IMR-90 (cell line): ENCODE results near the gene PRKAR1B. TPM values are rescaled to one million over a fixed set of nuclear protein-coding genes. Genes with fewer than 3 reads are reported as not detected.

Experiments used
- ATAC-seq: fragments of 200-7000 bp; cut with Tn5 transposase; 2 replicates; pipeline ENCODE4 v1.9.1; 2020; ENCODE audit warnings: low read depth, mild to moderate bottlenecking, moderate library complexity
- BruUV-seq: library from RNA; stranded (reverse); fragments of 400-500 nt; replicated peaks from 2 replicates; lab custom pipeline; 2021; lab: Mats Ljungman, UMichigan
- CTCF ChIA-PET: fragments of 300-600 bp; formaldehyde crosslinking; extraction: SDS; loops from one replicate; lab custom pipeline; 2021; ENCODE audit warnings: antibody characterized with exemption; lab: Yijun Ruan, JAX
- POLR2A ChIA-PET: fragments of 300-600 bp; sonication (Branson Sonifier 250); formaldehyde crosslinking; loops from one replicate; lab custom pipeline; 2022; ENCODE audit warnings: antibody characterized with exemption; ENCODE audit not compliant: unreplicated experiment; lab: Charles Lee
- DNase-seq: peaks from one replicate; pipeline ENCODE4 v3.0.0; 2013
- H2AFZ ChIP-seq: replicated peaks from 2 replicates; pipeline ENCODE3; 2013; ENCODE audit warnings: low read length, mild to moderate bottlenecking; ENCODE audit not compliant: poor library complexity
- H2AK5ac ChIP-seq: 2 replicates; pipeline ENCODE4 v1.6.1; 2013; ENCODE audit warnings: low read depth, low read length, inconsistent platforms
- H2AK9ac ChIP-seq: replicated peaks from 2 replicates; pipeline ENCODE3; 2013; ENCODE audit warnings: mild to moderate bottlenecking, low read depth, low read length, moderate library complexity; ENCODE audit not compliant: poor library complexity
- H2BK120ac ChIP-seq: 2 replicates; pipeline ENCODE4 v1.6.1; 2013; ENCODE audit warnings: low read depth, low read length, inconsistent platforms
- H2BK15ac ChIP-seq: 3 replicates; pipeline ENCODE4 v1.6.1; 2013; ENCODE audit warnings: low read depth, low read length, inconsistent platforms
- H2BK20ac ChIP-seq: 2 replicates; pipeline ENCODE4 v1.6.1; 2013; ENCODE audit warnings: low read depth, mild to moderate bottlenecking, inconsistent platforms, low read length, moderate library complexity
- H2BK5ac ChIP-seq: 2 replicates; pipeline ENCODE4 v1.6.1; 2013; ENCODE audit warnings: mild to moderate bottlenecking, low read depth, low read length, inconsistent platforms; ENCODE audit not compliant: poor library complexity, severe bottlenecking
- H3K14ac ChIP-seq: replicated peaks from 2 replicates; pipeline ENCODE4 v1.6.1; 2013; ENCODE audit warnings: low read depth, low read length, inconsistent platforms
- H3K18ac ChIP-seq: 2 replicates; pipeline ENCODE4 v1.6.1; 2013; ENCODE audit warnings: low read depth, low read length, control low read depth
- H3K23ac ChIP-seq: 2 replicates; pipeline ENCODE4 v1.6.1; 2013; ENCODE audit warnings: low read depth, low read length, inconsistent platforms
- H3K27ac ChIP-seq: 2 replicates; pipeline ENCODE4 v1.5.1; 2013; ENCODE audit warnings: mild to moderate bottlenecking, control low read depth, low read length; ENCODE audit not compliant: insufficient read depth
- H3K27me3 ChIP-seq: 2 replicates; pipeline ENCODE4 v1.6.1; 2013; ENCODE audit warnings: low read length; ENCODE audit not compliant: control insufficient read depth, insufficient read depth
- H3K36me3 ChIP-seq: 2 replicates; pipeline ENCODE4 v1.6.1; 2013; ENCODE audit warnings: low read length, mixed read lengths; ENCODE audit not compliant: control insufficient read depth, insufficient read depth
- H3K4ac ChIP-seq: 2 replicates; pipeline ENCODE4 v1.6.1; 2013; ENCODE audit warnings: low read depth, low read length, inconsistent platforms
- H3K4me1 ChIP-seq: 2 replicates; pipeline ENCODE4 v1.6.1; 2013; ENCODE audit warnings: low read length, mixed read lengths; ENCODE audit not compliant: control insufficient read depth, insufficient read depth
- H3K4me2 ChIP-seq: 2 replicates; pipeline ENCODE4 v1.6.1; 2013; ENCODE audit warnings: low read depth, mild to moderate bottlenecking, control low read depth, low read length, moderate library complexity
- H3K4me3 ChIP-seq: 2 replicates; pipeline ENCODE4 v1.5.1; 2013; ENCODE audit warnings: low read depth, mild to moderate bottlenecking, control low read depth, low read length, moderate library complexity; ENCODE audit not compliant: insufficient read depth
- H3K56ac ChIP-seq: 2 replicates; pipeline ENCODE4 v1.6.1; 2013; ENCODE audit warnings: low read length, inconsistent platforms; ENCODE audit not compliant: insufficient read depth; ENCODE audit errors: extremely low read depth
- H3K79me1 ChIP-seq, 2 experiments: 2 replicates each; pipeline ENCODE4 v1.6.1; 2013; ENCODE audit warnings: low read length in 2 of 2, inconsistent platforms in 1 of 2, low read depth in 1 of 2
- H3K9ac ChIP-seq: 2 replicates; pipeline ENCODE4 v1.6.1; 2013; ENCODE audit warnings: low read depth, low read length, control low read depth
- H3K9me1 ChIP-seq: 2 replicates; pipeline ENCODE4 v1.6.1; 2013; ENCODE audit warnings: low read length, inconsistent platforms; ENCODE audit not compliant: insufficient read depth
- H3K9me3 ChIP-seq: 2 replicates; pipeline ENCODE4 v1.6.1; 2013; ENCODE audit warnings: low read length; ENCODE audit not compliant: control insufficient read depth, insufficient read depth
- H4K20me1 ChIP-seq: 2 replicates; pipeline ENCODE4 v1.6.1; 2013; ENCODE audit warnings: low read length, inconsistent platforms; ENCODE audit not compliant: insufficient read depth
- H4K5ac ChIP-seq: 2 replicates; pipeline ENCODE4 v1.6.1; 2013; ENCODE audit warnings: mild to moderate bottlenecking, low read depth, low read length, control low read depth
- H4K8ac ChIP-seq, 2 experiments: 2 replicates each; pipeline ENCODE4 v1.6.1; 2013; ENCODE audit warnings: low read depth in 2 of 2, low read length in 2 of 2, control low read depth in 1 of 2, inconsistent platforms in 1 of 2
- H4K91ac ChIP-seq: 2 replicates; pipeline ENCODE4 v1.6.1; 2013; ENCODE audit warnings: low read depth, low read length, inconsistent platforms; ENCODE audit not compliant: insufficient read depth
- CEBPB ChIP-seq: IDR thresholded peaks from 2 replicates; pipeline ENCODE4 v1.6.1; 2012; ENCODE audit warnings: low read depth, low read length, improper control_type of control experiment
- MAFK ChIP-seq: IDR thresholded peaks from 2 replicates; pipeline ENCODE4 v1.6.1; 2012; ENCODE audit warnings: low read depth, low read length, improper control_type of control experiment
- POLR2A ChIP-seq: IDR thresholded peaks from 2 replicates; pipeline ENCODE4 v1.6.1; 2012; ENCODE audit warnings: mild to moderate bottlenecking, low read depth, low read length
- RAD21 ChIP-seq: IDR thresholded peaks from 2 replicates; pipeline ENCODE4 v1.6.1; 2012; ENCODE audit warnings: low read length, improper control_type of control experiment
- RCOR1 ChIP-seq: IDR thresholded peaks from 2 replicates; pipeline ENCODE4 v1.6.1; 2012; ENCODE audit warnings: mild to moderate bottlenecking, low read length, improper control_type of control experiment; ENCODE audit not compliant: insufficient replicate concordance
- USF2 ChIP-seq: fragments of 150-350 bp; IDR thresholded peaks from 2 replicates; pipeline ENCODE4 v1.6.1; 2017; ENCODE audit warnings: mild to moderate bottlenecking, antibody characterized with exemption, low read length, low read depth
- WGBS, 2 experiments: methylation state at CpG; one replicate each; pipeline versions ENCODE4 v1.1.5 to v1.1.7; 2013; ENCODE audit warnings: missing lambda C conversion rate in 2 of 2; ENCODE audit not compliant: insufficient read length in 1 of 2; ENCODE audit errors: extremely low coverage in 2 of 2; 5-methylcytosine and 5-hydroxymethylcytosine counted together
- dilution Hi-C: fragments of 300-500 bp; cut with HindIII; formaldehyde crosslinking; loops from one replicate; pipeline ENCODE4 v1.14.3; 2018; ENCODE audit warnings: low sequenced_read_pairs; ENCODE audit not compliant: unreplicated experiment
- in situ Hi-C: fragments of 300-500 bp; cut with MboI; formaldehyde crosslinking; loops from 3 replicates; pipeline ENCODE4 v1.14.3; 2019; ENCODE audit warnings: low sequenced_read_pairs, inconsistent platforms, mixed read lengths
- intact Hi-C: fragments of 100-400 bp; cut with micrococcal nuclease; formaldehyde crosslinking; loops from 2 replicates; pipeline ENCODE4 v1.10.0; 2022
- polyA plus RNA-seq, 3 experiments: library from polyadenylated mRNA; depleted of rRNA; stranded (reverse); fragments of >200 nt; gene quantifications; 2 replicates each; pipeline ENCODE4 v1.2.3, GENCODE V29; 2012; ENCODE audit warnings: low replicate concordance in 1 of 3
- total RNA-seq: library from RNA; depleted of rRNA; stranded (reverse); fragments of >200 nt; gene quantifications from 2 replicates; pipeline ENCODE4 v1.2.3, GENCODE V29; 2012

The PRKAR1B gene
- total and polyA plus RNA-seq, 2 of the 4 experiments (the other 2 are of a cell fraction) = 15.2 to 20.2 TPM

GRCh38 chr7:532379-533143 lies 194.5 kb downstream of the PRKAR1B start:
- H3K9me3 ChIP-seq = 0 out of 2 replicates have a peak, but pooled peaks cover 3% of the 10 kb centered on the region
- H4K91ac ChIP-seq = no peak overlapping the region
- H3K56ac ChIP-seq = no peak overlapping the region
- no peak overlapping the region for H2BK5ac ChIP-seq
- H3K23ac ChIP-seq = no peak overlapping the region
- H2AFZ ChIP-seq = no peak overlapping the region
- no peaks in the 10 kb centered on the region for H3K36me3 ChIP-seq
- no peak overlapping the region for H2BK15ac ChIP-seq
- H4K5ac ChIP-seq = no peak overlapping the region
- H3K4ac ChIP-seq = no peak overlapping the region
- no peak overlapping the region for H4K8ac ChIP-seq
- peaks cover under 1% of the 10 kb centered on the region for H3K4me1 ChIP-seq
- CTCF ChIA-PET = no interaction called here
- WGBS, 2 experiments = 60% methylated on average over 5 of the region's 15 CpGs; no CpG with 5 or more reads in 1 of the 2 experiments
- POLR2A ChIA-PET = no interaction called here
- no TSS peak for BruUV-seq
- H3K4me2 ChIP-seq = no peak overlapping the region
- H2BK20ac ChIP-seq = no peak overlapping the region
- no peak for DNase-seq
- no peak for TF ChIP-seq RAD21
- TF ChIP-seq MAFK = no peak
- TF ChIP-seq POLR2A = no peak
- no peak for TF ChIP-seq CEBPB
- no peak for TF ChIP-seq RCOR1
- no peak for TF ChIP-seq USF2
- peaks cover 28% of the 10 kb centered on the region for H3K27me3 ChIP-seq
- no peak for ATAC-seq
- H3K4me3 ChIP-seq = no peak overlapping the region
- no peak overlapping the region for H3K18ac ChIP-seq
- H4K20me1 ChIP-seq = no peaks in the 10 kb centered on the region
- intact Hi-C loops (no loop called here), dilution Hi-C loops (no loop called here), in situ Hi-C loops (loop anchor here (10.0 kb wide), 1 partner anchor 342 kb away; the partner anchor contains the start of gene GET4)
- H3K79me1 ChIP-seq = no peaks in the 10 kb centered on the region
- no peak overlapping the region for H3K14ac ChIP-seq
- H3K9ac ChIP-seq = no peak overlapping the region
- H3K9me1 ChIP-seq = no peaks in the 10 kb centered on the region
- no peak overlapping the region for H2AK9ac ChIP-seq
- no peak overlapping the region; the same call in 1 of the 2 replicates for H2AK5ac ChIP-seq
- H3K27ac ChIP-seq = no peak overlapping the region
- no peak overlapping the region for H2BK120ac ChIP-seq
